ENCODE results near the gene EP300. TPM values are rescaled to one million over a fixed set of nuclear protein-coding genes. Genes with fewer than 3 reads are reported as not detected.
A peak's percentile ranks its signal among the peaks of the same experiment; 100 is the strongest.
"Not testable (repeated sequence)": the region's sequence is repeated elsewhere in the genome, so short reads cannot be mapped to it uniquely, and the experiment has no call there.

The EP300 gene
- total and polyA plus RNA-seq, 4 donors, result 14.9 to 177 (median 44.4) TPM

DNA sequence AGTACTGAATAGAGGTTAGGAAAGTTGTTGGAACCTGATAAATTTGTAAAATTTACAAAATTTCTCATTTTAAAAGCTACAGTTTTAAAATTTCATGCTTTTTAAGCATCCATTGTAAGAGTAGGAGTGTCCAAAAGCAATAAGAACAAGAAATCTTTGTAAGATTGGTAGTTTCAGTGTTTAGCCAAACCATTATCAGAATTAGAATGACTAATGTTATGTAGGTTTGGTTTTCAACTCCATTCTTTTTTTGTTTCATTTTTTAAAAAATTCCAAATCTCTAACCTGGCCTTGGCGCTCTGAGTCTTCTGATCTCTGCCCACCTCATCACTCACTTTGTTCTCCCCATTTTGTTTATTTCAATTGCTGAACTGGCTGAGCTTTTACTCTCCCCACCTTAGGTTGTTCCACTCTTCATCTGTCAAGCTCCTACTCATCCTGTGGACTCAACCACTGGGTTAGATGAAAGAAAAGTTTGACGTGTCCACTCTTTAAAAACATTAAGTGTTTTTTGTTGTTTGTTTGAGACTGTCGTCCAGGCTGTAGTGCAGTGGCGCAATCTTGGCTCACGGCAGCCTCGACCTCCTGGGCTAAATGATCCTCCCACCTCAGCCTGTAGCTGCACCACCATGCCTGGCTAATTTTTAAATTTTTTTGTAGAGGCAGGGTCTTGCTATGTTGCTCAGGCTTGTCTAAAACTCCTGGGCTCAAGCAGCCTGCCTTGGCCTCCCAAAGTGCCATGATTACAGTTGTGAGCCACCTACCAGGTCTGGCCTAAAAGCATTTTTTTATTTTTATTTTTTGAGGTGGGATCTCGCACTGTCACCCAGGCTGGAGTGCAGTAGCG lies 14.0 kb downstream of the EP300 start:
- Histone ChIP-seq H3K9me3 (ENCODE audit: control insufficient read depth in 4 of 4, insufficient read depth in 3 of 4, low read length in 3 of 4) (no peaks in the 10 kb centered on the region), H3K4me1 (ENCODE audit: control insufficient read depth in 5 of 5, insufficient read depth in 5 of 5, low read length in 5 of 5) (peaks cover 3 to 13% (median 8%) of the 10 kb centered on the region in 5 donors), H3K27me3 (ENCODE audit: control insufficient read depth in 3 of 3, insufficient read depth in 3 of 3, low read length in 2 of 3) (no peaks in the 10 kb centered on the region), H3K9ac (ENCODE audit: insufficient read depth in 1 of 2, low read length in 2 of 2) (no peak overlapping the region), H3K36me3 (ENCODE audit: control insufficient read depth in 4 of 4, insufficient read depth in 4 of 4, low read length in 4 of 4) (peaks cover 0 to 17% (median 5%) of the 10 kb centered on the region in 4 donors), H3K4me3 (no peak overlapping the region), H3K27ac (ENCODE audit: low read depth in 1 of 2, low read length in 1 of 2) (peak overlapping the region in 1 of 2 donors; percentile 47)
- DNase-seq (peak; percentile 24 to 29 (median 25)), ATAC-seq (ENCODE audit: insufficient read depth, low FRiP score) (no peak)
- TF ChIP-seq, protein P1, sequence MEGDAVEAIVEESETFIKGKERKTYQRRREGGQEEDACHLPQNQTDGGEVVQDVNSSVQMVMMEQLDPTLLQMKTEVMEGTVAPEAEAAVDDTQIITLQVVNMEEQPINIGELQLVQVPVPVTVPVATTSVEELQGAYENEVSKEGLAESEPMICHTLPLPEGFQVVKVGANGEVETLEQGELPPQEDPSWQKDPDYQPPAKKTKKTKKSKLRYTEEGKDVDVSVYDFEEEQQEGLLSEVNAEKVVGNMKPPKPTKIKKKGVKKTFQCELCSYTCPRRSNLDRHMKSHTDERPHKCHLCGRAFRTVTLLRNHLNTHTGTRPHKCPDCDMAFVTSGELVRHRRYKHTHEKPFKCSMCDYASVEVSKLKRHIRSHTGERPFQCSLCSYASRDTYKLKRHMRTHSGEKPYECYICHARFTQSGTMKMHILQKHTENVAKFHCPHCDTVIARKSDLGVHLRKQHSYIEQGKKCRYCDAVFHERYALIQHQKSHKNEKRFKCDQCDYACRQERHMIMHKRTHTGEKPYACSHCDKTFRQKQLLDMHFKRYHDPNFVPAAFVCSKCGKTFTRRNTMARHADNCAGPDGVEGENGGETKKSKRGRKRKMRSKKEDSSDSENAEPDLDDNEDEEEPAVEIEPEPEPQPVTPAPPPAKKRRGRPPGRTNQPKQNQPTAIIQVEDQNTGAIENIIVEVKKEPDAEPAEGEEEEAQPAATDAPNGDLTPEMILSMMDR (IDR thresholded peaks at IDR 0.05; ENCODE audit: control extremely low read depth, extremely low read depth), result no peak
- 52 to 57% methylated on average over 8 of the region's 8 CpGs for WGBS, 2 donors

DNA sequence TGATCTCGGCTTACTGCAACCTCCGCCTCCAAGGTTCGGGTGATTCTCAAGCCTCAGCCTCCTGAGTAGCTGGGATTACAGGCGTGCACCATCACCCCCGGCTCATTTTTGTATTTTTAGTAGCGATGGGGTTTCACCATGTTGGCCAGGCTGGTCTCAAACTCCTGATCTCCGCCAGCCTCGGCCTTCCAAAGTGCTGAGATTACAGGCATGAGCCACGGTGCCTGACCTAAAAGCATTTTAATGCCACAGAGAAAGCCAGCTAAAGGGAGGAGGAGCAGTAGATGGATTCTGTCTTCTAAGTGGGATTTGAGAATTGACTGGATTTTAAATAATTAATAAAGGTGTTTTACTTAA lies 14.6 kb downstream of the EP300 start:
- H3K27ac ChIP-seq (ENCODE audit: low read depth in 1 of 2, low read length in 1 of 2), result not testable (repeated sequence)

DNA sequence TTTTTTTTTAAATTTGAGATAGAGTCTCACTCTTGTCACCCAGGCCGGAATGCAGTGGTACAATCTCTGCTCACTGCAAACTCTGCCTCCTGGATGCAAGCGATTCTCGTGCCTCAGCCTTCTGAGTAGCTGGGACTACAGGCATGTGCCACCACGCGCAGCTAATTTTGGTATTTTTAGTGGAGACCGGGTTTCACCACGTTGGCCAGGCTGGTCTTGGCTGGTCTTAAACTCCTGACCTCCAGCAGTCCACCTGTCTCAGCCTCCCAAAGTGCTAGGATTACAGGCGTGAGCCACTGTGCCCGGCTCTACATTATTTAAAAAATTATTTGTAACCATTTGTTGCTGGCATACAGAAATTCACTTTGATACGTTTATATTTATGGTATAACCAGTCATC lies 18.6 kb downstream of the EP300 start:
- Histone ChIP-seq H3K36me3 (ENCODE audit: control insufficient read depth in 4 of 4, insufficient read depth in 4 of 4, low read length in 4 of 4) (peaks cover 3 to 19% (median 9%) of the 10 kb centered on the region in 4 donors), H3K4me1 (ENCODE audit: control insufficient read depth in 5 of 5, insufficient read depth in 5 of 5, low read length in 5 of 5) (peaks cover 3 to 15% (median 8%) of the 10 kb centered on the region in 5 donors), H3K4me3 (no peak overlapping the region), H3K9ac (ENCODE audit: insufficient read depth in 1 of 2, low read length in 2 of 2) (no peak overlapping the region), H3K27ac (ENCODE audit: low read depth in 1 of 2, low read length in 1 of 2) (no peak overlapping the region), H3K27me3 (ENCODE audit: control insufficient read depth in 3 of 3, insufficient read depth in 3 of 3, low read length in 2 of 3) (no peaks in the 10 kb centered on the region), H3K9me3 (ENCODE audit: control insufficient read depth in 4 of 4, insufficient read depth in 3 of 4, low read length in 3 of 4) (no peaks in the 10 kb centered on the region)
- WGBS, 2 donors, result 89 to 94% methylated on average over 10 of the region's 10 CpGs
- ATAC-seq (ENCODE audit: insufficient read depth, low FRiP score), result no peak
- no peak for DNase-seq
- TF ChIP-seq, protein P1 (IDR thresholded peaks at IDR 0.05; ENCODE audit: control extremely low read depth, extremely low read depth), result no peak

More for the DNA sequence above, 14.6 kb downstream of the EP300 start:
- not testable (repeated sequence) for H3K9ac ChIP-seq (ENCODE audit: insufficient read depth in 1 of 2, low read length in 2 of 2); H3K27me3 ChIP-seq (ENCODE audit: control insufficient read depth in 3 of 3, insufficient read depth in 3 of 3, low read length in 2 of 3); H3K4me3 ChIP-seq; ATAC-seq (ENCODE audit: insufficient read depth, low FRiP score); H3K9me3 ChIP-seq (ENCODE audit: control insufficient read depth in 4 of 4, insufficient read depth in 3 of 4, low read length in 3 of 4); DNase-seq
- H3K4me1 ChIP-seq (ENCODE audit: control insufficient read depth in 5 of 5, insufficient read depth in 5 of 5, low read length in 5 of 5), result peaks cover 3 to 13% (median 8%) of the 10 kb centered on the region in 5 donors
- peaks cover 0 to 16% (median 6%) of the 10 kb centered on the region in 4 donors for H3K36me3 ChIP-seq (ENCODE audit: control insufficient read depth in 4 of 4, insufficient read depth in 4 of 4, low read length in 4 of 4)
- WGBS, 2 donors, result 88 to 91% methylated on average over 9 of the region's 9 CpGs

DNA sequence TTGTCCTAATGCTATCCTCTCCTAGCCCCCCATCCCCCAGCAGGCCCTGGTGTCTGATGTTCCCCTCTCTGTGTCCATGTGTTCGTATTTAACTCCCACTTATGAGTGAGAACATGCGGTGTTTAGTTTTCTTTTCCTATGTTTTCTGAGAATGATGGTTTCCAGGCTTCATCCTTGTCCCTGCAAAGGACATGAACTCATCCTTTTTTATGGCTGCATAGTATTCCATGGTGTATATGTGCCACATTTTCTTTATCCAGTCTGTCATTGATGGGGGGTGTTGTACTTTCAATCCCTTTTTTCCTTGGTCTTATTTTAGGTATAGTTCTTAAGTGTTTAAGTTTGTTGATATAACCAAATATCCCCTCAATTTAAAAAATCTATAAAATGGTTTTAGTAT lies 23.9 kb downstream of the EP300 start:
- no peak overlapping the region for H3K9ac ChIP-seq (ENCODE audit: insufficient read depth in 1 of 2, low read length in 2 of 2)
- ATAC-seq (ENCODE audit: insufficient read depth, low FRiP score) (no peak), DNase-seq (no peak)
- TF ChIP-seq, protein P1 (IDR thresholded peaks at IDR 0.05; ENCODE audit: control extremely low read depth, extremely low read depth), result no peak
- H3K9me3 ChIP-seq (ENCODE audit: control insufficient read depth in 4 of 4, insufficient read depth in 3 of 4, low read length in 3 of 4), result no peaks in the 10 kb centered on the region
- no peaks in the 10 kb centered on the region for H3K27me3 ChIP-seq (ENCODE audit: control insufficient read depth in 3 of 3, insufficient read depth in 3 of 3, low read length in 2 of 3)
- H3K4me3 ChIP-seq, result no peak overlapping the region
- H3K27ac ChIP-seq (ENCODE audit: low read depth in 1 of 2, low read length in 1 of 2), result no peak overlapping the region
- peaks cover 0 to 10% (median 0%) of the 10 kb centered on the region in 5 donors for H3K4me1 ChIP-seq (ENCODE audit: control insufficient read depth in 5 of 5, insufficient read depth in 5 of 5, low read length in 5 of 5)
- H3K36me3 ChIP-seq (ENCODE audit: control insufficient read depth in 4 of 4, insufficient read depth in 4 of 4, low read length in 4 of 4), result peaks cover 20 to 40% (median 22%) of the 10 kb centered on the region in 4 donors
- 96 to 98% methylated on average over 2 of the region's 2 CpGs for WGBS, 2 donors
